ENCODE results near the gene GRK2.

Gene GRK2

DNA sequence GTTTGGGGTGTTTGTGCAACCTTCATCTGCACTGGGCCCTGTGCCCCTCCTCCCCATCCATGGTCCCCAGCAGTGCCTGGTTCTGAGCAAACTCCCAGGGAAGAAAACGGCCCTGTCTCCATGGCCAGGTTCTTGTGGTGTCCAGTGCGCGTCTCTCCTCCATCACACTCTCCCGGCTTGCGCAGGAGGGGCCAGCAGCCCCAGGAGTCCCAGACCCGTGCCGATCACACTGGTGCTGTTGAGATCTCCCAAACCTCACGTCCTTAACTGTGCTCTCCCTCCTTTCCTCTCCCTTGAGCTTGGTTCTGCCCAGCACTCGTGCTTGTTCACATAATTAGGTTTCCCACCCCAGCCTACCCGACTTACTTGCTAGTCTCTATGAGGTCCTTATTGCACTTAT is 10.9 kb upstream of the GRK2 start:
- no peak for DNase-seq

- DNase-seq, result no peak
Measured at GRCh38 chr11:67255864-67256263, 10.4 kb upstream of the GRK2 start.

DNA sequence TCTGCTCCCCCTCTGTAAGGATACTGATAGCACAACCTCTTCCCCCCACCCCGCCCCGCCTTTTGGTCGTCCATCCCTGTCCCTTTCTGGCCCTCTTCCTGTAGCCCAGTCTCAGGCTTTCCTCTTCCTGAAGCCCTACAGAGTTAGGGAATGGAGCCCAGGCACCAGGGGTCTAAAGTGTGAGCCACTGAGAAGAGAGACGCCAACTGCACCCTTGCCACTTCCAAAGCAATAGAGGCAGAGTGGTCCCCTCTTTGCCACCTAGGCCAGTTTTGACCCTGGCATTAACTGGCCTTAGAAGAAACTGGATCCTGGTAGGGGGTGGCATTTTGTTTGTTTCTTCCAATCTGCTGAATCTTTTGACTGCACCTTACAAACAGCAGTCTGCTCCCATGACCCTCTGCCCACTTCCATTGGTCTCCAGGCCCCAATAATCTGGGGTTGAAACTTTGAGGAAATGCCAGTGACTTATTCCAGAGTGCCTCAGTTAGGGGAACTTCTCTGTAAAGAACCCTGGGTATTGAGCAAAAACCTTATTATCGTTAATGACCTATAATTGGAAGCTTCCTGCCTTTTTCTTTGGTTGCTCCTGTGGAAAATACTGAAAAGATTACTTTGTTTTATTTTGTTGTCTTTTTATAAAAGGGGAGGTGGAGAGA is 9.7 kb upstream of the GRK2 start:
- DNase-seq, result no peak

GRCh38 chr11:67260406-67260805 is 5.9 kb upstream of the GRK2 start:
- no peak for DNase-seq

DNA sequence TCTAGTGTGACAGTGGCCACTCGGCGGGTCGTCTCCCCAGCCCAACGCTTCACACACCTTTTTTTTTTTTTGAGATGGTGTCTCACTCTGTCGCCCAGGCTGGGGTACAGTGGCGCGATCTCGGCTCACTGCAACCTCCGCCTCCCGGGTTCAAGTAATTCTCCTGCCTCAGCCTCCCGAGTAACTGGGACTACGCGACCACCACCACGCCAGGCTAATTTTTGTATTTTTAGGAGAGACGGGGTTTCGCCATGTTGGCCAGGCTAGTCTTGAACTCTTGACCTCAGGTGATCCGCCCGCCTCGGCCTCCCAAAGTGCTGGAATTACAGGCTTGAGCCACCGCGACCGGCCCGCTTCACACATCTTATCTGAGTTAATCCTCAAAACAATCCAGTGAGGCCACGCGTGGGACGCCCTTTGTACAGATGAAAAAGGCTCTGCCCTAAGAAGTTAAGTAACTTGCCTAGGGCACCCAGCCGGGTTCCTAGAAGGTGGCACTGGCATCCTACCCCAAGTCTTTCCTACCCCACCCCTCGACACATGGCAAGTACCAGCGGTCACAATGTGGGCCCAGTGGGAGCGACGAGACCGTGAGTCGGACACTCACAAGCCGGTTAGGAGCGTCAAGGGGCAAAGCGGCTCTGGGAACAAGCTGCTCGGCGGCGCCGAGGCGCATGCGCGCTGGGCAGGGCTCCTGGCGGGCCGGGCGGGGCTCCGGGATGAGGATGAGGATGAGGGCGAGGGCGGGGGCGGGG is 5.2 kb upstream of the GRK2 start:
- DNase-seq, result peak in 2 of 6 experiments; percentile 21 to 49

DNA sequence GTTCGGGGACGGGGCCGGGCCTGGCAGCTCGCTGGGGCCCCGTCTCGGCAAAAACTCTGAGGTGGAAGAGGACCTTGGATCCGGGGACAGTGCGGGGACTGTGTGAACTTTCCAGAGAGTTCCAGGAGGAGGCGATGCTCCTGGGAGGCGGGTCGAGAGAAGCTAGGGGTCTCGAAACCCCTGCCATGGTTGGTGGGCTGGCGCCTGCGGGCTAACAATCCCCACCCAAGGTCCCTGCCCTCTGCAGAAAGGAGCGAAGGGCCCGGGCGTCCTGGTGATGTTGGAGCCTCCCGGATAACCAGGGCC is 4.7 kb upstream of the GRK2 start:
- DNase-seq, result no peak

DNA sequence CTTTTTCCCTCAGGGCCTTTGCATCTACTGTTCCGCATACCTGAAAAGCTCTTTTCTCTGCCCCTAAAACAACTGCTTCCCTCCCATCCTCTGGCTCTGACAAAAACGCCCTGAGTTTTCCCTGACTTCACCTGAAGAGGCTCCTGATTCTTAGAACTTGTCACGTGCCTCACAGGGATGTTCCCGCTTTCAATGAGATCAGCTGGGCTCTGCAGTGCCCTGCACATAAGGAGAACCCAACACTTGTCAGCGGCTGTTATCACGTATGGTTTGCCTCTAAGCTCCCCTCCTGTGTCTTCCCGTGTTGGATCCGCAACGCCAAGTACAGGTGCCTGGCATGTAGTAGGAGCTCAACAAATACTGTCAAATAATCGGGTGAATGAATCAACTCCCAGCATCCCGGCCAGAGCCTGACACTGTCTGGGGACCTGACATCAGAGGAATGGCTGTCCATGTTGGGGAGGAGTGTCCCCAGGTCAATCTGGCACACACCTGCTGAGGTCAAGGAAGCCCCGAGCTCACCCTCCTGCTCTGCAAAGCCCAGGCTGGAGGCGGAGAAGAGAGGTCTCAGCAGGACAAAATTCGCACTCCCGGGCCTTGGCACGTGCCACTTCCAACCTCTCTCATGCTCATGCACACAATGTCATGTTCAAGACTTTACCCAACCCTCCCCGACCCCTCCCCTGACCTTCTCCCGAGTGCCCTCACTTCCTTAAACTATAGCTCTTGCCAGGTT is 4.2 kb upstream of the GRK2 start:
- no peak for DNase-seq

GRCh38 chr11:67262731-67263675 is 3.3 kb upstream of the GRK2 start:
- DNase-seq, result peak; percentile 28 to 70 (median 58)

GRCh38 chr11:67264260-67264659 is 2.0 kb upstream of the GRK2 start:
- no peak for DNase-seq

- DNase-seq, result no peak
Measured at GRCh38 chr11:67264877-67265632, 1.2 kb upstream of the GRK2 start.

- peak; percentile 54 to 82 (median 68) for DNase-seq
Measured at GRCh38 chr11:67265633-67266448, 432 bp upstream of the GRK2 start.

GRCh38 chr11:67267188-67268080 is 1.2 kb downstream of the GRK2 start:
- peak in 3 of 6 experiments; percentile 35 to 52 (median 44) for DNase-seq

DNA sequence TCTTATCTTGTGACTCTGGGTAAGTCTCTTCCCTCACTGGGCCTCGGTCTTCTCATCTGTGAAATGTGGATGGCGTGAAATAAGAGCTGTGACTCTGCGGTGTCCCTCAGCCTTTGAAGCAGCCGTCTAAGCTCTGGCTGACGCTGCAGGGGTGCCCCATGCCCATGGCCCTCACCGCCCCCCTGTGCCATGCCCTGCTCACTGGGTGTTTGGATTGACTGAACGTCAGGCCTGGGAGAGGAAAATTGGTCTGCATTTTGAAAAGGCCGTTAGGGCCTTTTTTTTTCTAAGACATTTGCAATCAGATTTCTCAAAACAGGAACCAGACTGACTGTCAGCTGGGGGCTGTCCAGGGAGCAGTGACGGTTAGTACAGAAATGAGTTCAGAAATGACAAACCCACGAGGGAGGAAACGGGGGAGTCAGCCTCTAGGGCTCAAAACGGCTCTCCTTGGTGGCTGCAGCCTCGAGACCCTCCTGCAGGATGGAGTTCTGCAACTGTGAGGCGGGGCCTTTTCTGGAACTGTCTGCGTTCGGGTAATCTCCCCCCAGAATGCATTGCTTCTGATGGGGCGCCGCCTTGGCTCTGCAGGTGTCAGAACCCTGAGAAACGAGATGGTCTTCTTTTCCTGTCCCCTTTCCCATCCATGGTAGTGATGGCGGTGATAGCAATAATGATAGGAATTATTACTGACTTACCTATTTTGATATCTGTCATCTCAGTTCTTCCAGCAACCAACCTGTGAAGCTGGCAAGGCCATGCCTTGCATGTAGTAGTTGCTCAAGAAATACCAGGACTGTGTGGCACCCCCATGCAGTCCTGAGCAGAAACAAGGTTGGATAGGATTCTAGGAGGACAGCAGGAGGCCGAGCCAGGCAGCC is 2.0 kb downstream of the GRK2 start:
- DNase-seq, result peak; percentile 41 to 64 (median 50)

GRCh38 chr11:67268962-67269268 is 2.6 kb downstream of the GRK2 start:
- DNase-seq, result no peak

DNA sequence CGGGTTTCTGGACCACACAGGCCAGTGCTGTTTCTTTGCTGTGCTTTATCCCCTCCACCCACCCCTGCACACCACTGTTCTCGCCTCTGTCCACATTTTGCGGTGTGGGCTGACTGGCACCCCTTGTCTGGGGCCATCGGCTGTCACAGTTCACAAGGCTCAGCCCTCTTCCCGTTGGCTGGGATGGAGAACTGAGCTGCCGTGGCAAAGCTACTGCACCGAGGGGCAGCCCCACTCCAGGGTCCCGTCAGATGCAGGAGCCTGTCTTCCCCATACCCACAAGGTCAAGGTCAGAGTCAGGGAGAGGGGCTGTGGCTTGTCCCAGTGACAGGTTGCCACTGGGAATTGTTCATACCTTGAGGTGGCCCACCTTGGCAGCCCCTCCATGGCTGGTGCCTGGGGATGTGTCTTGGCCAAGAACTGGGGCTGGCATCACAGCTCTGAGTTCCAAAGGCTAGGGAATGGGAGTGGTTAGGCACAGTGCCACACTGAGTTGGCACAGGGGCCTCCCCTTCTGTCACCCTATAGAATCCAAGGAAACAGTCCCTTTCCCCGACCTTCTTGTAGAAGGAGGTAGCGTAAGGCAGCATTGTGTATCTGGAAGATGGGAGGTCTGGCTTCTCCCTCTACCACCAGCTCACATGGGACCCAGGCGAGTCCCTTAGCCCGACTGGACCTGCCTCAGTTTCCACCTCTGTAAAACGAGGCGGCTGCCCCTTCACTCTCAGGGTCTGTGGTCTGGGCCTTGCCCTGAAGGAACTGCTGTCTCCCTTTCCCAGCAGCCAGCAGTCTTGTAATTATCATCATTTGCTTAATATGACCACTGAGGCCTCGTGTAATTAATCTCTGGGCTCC is 3.4 kb downstream of the GRK2 start:
- no peak for DNase-seq

GRCh38 chr11:67270256-67271204 is 4.3 kb downstream of the GRK2 start:
- DNase-seq, result peak in 1 of 6 experiments; percentile 53

- peak in 3 of 6 experiments; percentile 62 to 79 (median 69) for DNase-seq
Measured at GRCh38 chr11:67271205-67271540, 4.9 kb downstream of the GRK2 start.

Data from stimulated activated naive CD4-positive, alpha-beta T cell (primary cell).